SH-SY5Y (cell line): ENCODE data around the gene ETFRF1.

Experiments used
- GATA2 ChIP-seq: IDR thresholded peaks from 2 replicates; pipeline ENCODE4 v1.6.1; 2011; ENCODE audit warnings: mild to moderate bottlenecking, low read depth, low read length
- GATA3 ChIP-seq: IDR thresholded peaks from 2 replicates; pipeline ENCODE4 v1.6.1; 2011; ENCODE audit warnings: low read depth, mild to moderate bottlenecking, low read length, moderate library complexity

DNA sequence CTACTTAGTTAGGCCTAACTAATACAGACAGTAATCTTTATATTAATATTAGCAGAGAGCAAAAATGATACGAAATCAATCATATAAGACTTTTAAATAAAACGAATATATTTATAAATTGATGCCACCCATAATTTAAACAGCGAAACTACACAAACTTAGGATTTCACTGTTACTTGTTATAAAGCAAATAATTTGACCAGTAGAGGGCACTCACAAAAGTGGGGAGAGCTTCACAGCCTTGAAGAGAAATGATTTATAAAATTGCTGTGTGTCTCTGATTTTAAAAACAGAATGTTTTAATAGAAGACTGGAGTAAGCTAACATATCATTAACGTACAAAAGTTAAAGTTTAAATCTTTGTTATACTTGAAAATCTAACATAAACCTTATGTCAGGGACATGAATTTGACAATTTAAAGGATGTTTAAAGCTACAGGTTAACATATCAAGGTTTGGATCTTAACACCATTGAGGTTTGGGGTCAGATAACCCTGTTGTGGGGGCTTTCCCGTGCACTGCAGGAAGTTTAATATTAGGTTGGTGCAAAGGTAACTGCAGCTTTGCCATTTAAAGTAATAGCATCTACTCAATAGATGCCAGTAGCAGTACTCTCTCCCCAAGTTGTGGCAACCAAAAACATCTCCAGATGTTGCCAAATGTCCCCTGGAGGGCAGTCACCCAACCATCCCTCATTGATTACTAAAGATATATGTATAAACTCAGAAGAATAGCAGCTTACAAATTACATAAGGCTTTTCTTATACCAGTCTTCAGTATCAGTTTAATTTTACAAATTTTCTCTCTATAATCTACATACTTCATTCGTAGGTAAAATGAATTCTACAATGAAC is 46.4 kb downstream of the ETFRF1 start:
- TF ChIP-seq GATA3, result no peak
- no peak for TF ChIP-seq GATA2
